ENCODE data around the gene MYNN. TPM values are rescaled to one million over a fixed set of nuclear protein-coding genes. Genes with fewer than 3 reads are reported as not detected.
"Not testable (repeated sequence)": the region's sequence is repeated elsewhere in the genome, so short reads cannot be mapped to it uniquely, and the experiment has no call there.

The MYNN gene
- 10 to 100 TPM; 15.1 to 24.9 (median 17.9) TPM for polyA plus RNA-seq

DNA sequence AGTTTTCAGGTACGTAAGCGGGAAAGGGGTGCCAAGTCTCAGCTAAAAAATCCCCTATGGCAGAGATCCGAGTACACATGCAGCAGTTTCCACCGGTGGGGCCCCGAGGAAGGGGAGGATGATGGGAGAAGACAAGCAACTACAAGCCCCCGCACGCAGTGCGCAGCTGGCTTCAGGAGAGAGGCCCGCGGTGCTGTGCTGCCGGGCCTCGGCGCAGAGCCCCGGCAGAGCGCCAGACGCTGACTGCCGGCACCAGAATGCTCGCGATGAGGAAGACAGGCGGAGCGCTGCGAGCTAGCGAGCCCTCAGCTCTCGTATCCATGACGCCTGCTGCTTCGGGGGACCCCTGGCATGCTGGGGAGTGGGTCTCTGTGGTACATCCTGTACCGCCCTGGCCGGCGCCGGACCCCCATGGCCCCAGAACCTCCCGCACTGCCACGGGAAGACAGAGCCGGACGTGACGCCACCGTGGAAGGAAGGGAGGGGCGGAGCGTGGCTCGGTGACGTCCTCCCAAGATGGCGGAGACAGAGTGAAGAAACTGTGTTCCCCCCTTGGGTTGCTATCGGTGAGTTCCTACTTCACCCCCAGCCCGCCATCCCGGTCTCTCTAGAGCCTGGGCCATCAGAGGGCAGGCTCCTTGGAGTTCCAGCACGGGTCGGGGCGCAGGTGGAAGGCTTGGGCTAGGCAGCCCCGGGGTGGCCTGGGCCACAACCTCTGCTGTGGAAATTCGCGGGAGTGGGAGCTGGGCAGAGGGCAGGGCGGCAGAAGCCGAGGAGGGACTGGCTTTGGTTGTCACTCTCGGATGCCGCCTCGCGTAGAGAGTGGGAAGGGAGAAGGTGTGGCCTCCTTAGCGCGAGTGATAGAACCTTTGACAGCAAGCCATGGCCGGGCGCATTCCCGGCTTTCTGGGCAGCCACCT lies at the start of gene MYNN:
TSS of gene MYNN (plus strand) at position 500 of the 920 bp plus-strand sequence. CDS start 900 bp downstream, outside the sequence.
- Mint-ChIP-seq H3K27ac (peak within 1 kb of the TSS; percentile 98 to 100 (median 100)), H3K4me3 (peak within 1 kb of the TSS; percentile 94 to 100 (median 99)), H3K36me3 (peaks cover 3 to 19% (median 4%) of the 10 kb centered on the region in 3 donors), H3K27me3 (ENCODE audit: low read depth in 3 of 3) (peaks cover 21 to 28% (median 25%) of the 10 kb centered on the region in 3 donors), H3K4me1 (peaks cover 36 to 64% of the 10 kb centered on the region in 2 donors), H3K9me3 (no peaks in the 10 kb centered on the region)
- DNase-seq, result peak; percentile 91 to 92 (median 92)

- H3K27me3 Mint-ChIP-seq (ENCODE audit: low read depth in 3 of 3), result peaks cover 6 to 18% (median 6%) of the 10 kb centered on the region in 3 donors
Observed at GRCh38 chr3:169731857-169732256, 41.3 kb upstream of the MYNN start.

DNA sequence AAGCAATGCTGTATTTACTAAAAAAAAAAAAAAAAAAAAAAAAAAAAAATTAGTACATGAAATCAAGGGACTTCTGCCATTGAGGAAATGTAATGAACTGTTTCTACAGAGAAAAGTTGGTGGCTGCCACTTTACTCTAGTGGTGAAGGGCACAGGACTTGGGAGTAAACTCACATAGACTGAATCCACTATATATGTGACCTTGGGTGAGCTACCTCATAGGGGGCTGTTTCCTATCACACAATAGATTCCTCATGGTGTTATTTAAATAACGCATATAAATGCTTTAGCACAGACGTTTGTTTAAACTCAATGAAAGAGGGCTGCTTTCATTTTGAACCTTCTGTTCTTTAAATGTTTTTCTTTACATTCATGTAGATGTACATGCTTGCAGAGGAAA lies 34.1 kb upstream of the MYNN start:
- H3K27ac Mint-ChIP-seq, result no peak overlapping the region
- peaks cover 5 to 22% (median 8%) of the 10 kb centered on the region in 6 donors for H3K9me3 Mint-ChIP-seq
- peaks cover 0 to 8% (median 4%) of the 10 kb centered on the region in 3 donors for H3K27me3 Mint-ChIP-seq (ENCODE audit: low read depth in 3 of 3)
- no peaks in the 10 kb centered on the region for H3K4me1 Mint-ChIP-seq
- no peak overlapping the region for H3K4me3 Mint-ChIP-seq
- H3K36me3 Mint-ChIP-seq, result no peaks in the 10 kb centered on the region
- no peak for DNase-seq

More at GRCh38 chr3:169731857-169732256, 41.3 kb upstream of the MYNN start:
- not testable (repeated sequence) for H3K4me1 Mint-ChIP-seq, H3K27ac Mint-ChIP-seq, H3K36me3 Mint-ChIP-seq, H3K4me3 Mint-ChIP-seq, DNase-seq
- peaks cover 16 to 42% (median 28%) of the 10 kb centered on the region in 6 donors for H3K9me3 Mint-ChIP-seq

DNA sequence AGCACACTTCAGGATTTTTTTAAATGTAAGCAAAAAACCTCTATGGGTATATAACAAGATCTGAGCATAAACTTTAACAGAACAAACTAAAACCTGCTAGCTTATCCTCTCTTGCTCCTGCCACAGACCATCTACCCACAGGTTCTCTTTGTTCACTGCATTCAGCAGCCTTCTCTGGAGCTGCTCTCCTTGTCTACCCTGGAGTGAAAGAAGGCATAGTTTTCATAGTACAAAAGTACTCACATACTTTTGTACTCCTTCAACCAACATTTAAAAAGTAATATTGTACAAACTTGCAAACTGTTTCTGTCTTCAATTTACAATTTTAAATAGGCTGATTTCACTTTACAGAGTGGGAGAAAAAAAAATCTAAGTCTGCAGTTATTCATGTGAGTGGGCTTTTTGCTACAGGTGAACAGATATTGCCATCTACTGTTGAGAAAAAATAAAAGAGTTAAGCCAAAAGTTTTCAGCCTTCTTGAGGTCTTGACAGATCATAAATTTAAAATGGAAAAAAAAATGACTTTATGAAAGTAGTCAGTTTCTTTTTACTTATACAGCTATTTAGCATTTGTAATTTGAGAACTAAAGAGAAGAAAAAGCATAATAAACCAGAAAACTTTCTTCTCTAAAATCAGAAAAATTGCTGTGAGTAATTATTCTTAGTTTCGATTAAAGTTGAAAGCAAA lies 28.7 kb upstream of the MYNN start:
- Mint-ChIP-seq H3K9me3 (no peaks in the 10 kb centered on the region), H3K27ac (no peak overlapping the region), H3K4me1 (no peaks in the 10 kb centered on the region), H3K36me3 (no peaks in the 10 kb centered on the region), H3K4me3 (no peak overlapping the region), H3K27me3 (ENCODE audit: low read depth in 3 of 3) (peaks cover 4 to 11% (median 5%) of the 10 kb centered on the region in 3 donors)
- DNase-seq, result no peak

GRCh38 chr3:169746924-169747323 lies 26.3 kb upstream of the MYNN start:
- H3K9me3 Mint-ChIP-seq, result no peaks in the 10 kb centered on the region
- peak overlapping the region in 1 of 6 donors; percentile 20 for H3K27ac Mint-ChIP-seq
- H3K27me3 Mint-ChIP-seq (ENCODE audit: low read depth in 3 of 3), result peaks cover 7 to 17% (median 7%) of the 10 kb centered on the region in 3 donors
- H3K4me1 Mint-ChIP-seq, result no peaks in the 10 kb centered on the region
- H3K4me3 Mint-ChIP-seq, result no peak overlapping the region
- no peak for DNase-seq
- no peaks in the 10 kb centered on the region for H3K36me3 Mint-ChIP-seq

DNA sequence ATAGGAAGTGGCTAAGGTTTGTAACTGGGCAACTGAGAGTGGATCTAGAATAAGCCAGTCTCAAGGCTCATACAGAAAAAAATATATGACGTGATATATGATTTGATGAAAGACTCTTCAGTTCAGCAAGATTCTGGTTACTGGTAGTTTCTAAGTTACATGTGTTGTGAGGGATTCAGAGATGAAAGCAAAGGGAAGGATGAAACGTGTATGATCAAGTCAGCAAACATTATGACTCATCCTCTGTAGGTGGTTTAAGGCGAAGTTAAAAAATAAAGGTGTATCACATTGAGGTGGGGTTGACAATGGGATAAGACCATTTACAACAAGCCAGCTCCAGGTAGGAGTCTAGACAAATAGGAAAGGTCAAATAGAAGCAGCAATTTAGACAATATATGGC lies 24.5 kb upstream of the MYNN start:
- Mint-ChIP-seq H3K27me3 (ENCODE audit: low read depth in 3 of 3) (peaks cover 7 to 20% (median 8%) of the 10 kb centered on the region in 3 donors), H3K4me3 (no peak overlapping the region), H3K36me3 (no peaks in the 10 kb centered on the region), H3K9me3 (no peaks in the 10 kb centered on the region), H3K27ac (no peak overlapping the region), H3K4me1 (no peaks in the 10 kb centered on the region)
- DNase-seq, result no peak

GRCh38 chr3:169750665-169751064 lies 22.5 kb upstream of the MYNN start:
- DNase-seq, result no peak
- Mint-ChIP-seq H3K36me3 (no peaks in the 10 kb centered on the region), H3K9me3 (no peaks in the 10 kb centered on the region), H3K4me3 (no peak overlapping the region), H3K27ac (no peak overlapping the region), H3K4me1 (no peaks in the 10 kb centered on the region), H3K27me3 (ENCODE audit: low read depth in 3 of 3) (peaks cover 9 to 24% (median 12%) of the 10 kb centered on the region in 3 donors)

DNA sequence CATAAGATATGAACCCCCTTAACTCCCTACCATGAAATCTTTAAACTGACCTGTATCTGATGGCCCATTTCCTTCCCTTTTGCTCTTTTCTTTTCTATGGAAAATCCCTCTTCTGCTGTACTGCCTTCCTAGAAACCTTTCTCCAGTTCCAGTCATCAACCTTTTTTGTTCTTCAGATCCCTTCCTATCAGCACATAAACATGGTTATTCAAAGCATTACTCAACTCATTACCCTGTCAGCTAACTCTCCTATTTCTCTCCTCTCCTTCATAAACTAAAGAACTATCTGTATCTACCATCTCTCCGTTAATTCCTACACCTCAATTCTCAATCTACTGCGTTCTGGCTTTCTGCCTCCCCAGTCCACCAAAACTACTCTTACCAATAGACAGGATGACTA lies 21.3 kb upstream of the MYNN start:
- no peaks in the 10 kb centered on the region for H3K36me3 Mint-ChIP-seq
- no peak overlapping the region for H3K4me3 Mint-ChIP-seq
- H3K27me3 Mint-ChIP-seq (ENCODE audit: low read depth in 3 of 3), result peaks cover 5 to 20% (median 15%) of the 10 kb centered on the region in 3 donors
- no peak for DNase-seq
- H3K27ac Mint-ChIP-seq, result no peak overlapping the region
- H3K9me3 Mint-ChIP-seq, result no peaks in the 10 kb centered on the region
- H3K4me1 Mint-ChIP-seq, result no peaks in the 10 kb centered on the region

DNA sequence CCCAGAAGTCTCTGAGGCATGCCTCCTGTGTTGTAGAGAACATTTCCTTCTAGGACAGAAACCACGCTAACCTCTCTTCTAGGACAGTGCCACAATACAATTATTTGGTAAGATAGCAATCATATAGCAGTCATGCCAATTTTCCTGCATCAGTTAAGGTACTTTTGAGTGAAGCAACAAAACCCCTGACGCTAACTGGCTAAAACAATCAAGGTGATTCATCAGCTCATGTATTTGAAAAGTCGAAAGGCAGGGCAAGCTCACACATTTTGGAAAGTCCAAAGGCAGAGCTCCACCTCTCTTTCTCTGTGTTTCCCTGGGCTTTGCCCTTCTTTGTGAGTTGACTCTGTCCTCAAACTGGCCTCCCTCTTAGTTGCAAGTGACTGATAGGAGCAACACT lies 18.5 kb upstream of the MYNN start:
- no peak for DNase-seq
- H3K9me3 Mint-ChIP-seq, result no peaks in the 10 kb centered on the region
- no peaks in the 10 kb centered on the region for H3K36me3 Mint-ChIP-seq
- no peak overlapping the region for H3K27ac Mint-ChIP-seq
- no peak overlapping the region for H3K4me3 Mint-ChIP-seq
- peaks cover 7 to 12% (median 10%) of the 10 kb centered on the region in 3 donors for H3K27me3 Mint-ChIP-seq (ENCODE audit: low read depth in 3 of 3)
- H3K4me1 Mint-ChIP-seq, result peaks cover 11 to 12% of the 10 kb centered on the region in 2 donors

DNA sequence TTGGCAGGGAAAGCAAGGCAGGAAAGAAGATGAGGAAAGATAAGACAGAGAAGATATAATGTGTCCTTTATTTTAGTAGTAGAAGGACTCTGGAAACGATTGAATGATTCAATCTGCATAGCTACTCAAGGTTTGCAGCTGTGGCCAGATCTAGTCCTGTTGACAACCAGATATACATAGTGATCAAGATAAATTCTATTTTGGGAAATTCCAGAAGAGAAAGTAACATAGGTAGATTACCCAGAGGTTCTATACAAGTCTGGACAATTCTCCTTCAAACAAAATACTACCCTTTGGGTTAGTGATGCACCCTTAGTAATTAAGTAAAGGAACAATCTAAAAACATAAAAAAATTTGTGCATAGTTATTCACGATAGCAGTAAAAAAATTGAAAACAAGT lies 17.7 kb upstream of the MYNN start:
- Mint-ChIP-seq H3K4me3 (no peak overlapping the region), H3K9me3 (no peaks in the 10 kb centered on the region), H3K27ac (no peak overlapping the region), H3K36me3 (no peaks in the 10 kb centered on the region), H3K4me1 (peaks cover 12% of the 10 kb centered on the region in 2 donors), H3K27me3 (ENCODE audit: low read depth in 3 of 3) (peaks cover 5 to 12% (median 10%) of the 10 kb centered on the region in 3 donors)
- DNase-seq, result no peak

GRCh38 chr3:169758359-169758994 lies 14.7 kb upstream of the MYNN start:
- Mint-ChIP-seq H3K27ac (peak overlapping the region in 1 of 6 donors; percentile 9), H3K4me1 (peaks cover 18 to 21% of the 10 kb centered on the region in 2 donors), H3K27me3 (ENCODE audit: low read depth in 3 of 3) (peaks cover 3 to 7% (median 3%) of the 10 kb centered on the region in 3 donors), H3K36me3 (no peaks in the 10 kb centered on the region), H3K9me3 (no peaks in the 10 kb centered on the region), H3K4me3 (no peak overlapping the region)
- no peak for DNase-seq

DNA sequence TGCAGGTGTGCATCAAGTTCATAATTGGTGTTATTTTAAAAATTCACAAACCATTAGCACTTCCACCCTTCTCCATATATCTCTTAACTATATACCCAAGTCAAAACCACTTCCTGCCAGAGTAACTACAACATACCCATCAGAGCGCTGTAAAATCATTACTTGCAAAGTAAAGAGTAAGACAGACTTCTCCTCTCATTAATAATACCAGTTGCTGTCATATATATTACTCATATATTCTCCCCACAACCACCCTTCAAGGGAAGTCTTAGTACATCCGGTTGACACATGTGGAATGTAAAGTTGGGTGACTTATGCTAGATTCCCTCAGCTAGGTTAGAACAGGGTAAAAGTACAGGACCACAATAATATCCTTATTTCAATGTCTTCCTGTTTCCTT lies 13.9 kb upstream of the MYNN start:
- Mint-ChIP-seq H3K36me3 (no peaks in the 10 kb centered on the region), H3K27me3 (ENCODE audit: low read depth in 3 of 3) (peaks cover 5 to 12% (median 6%) of the 10 kb centered on the region in 3 donors), H3K4me3 (peak overlapping the region in 3 of 5 donors; percentile 9 to 25 (median 14)), H3K4me1 (peaks cover 26 to 29% of the 10 kb centered on the region in 2 donors), H3K9me3 (no peaks in the 10 kb centered on the region), H3K27ac (peak overlapping the region; percentile 41 to 76 (median 63))
- DNase-seq, result peak in 1 of 3 donors; percentile 11

GRCh38 chr3:169760479-169760878 lies 12.7 kb upstream of the MYNN start:
- no peaks in the 10 kb centered on the region for H3K9me3 Mint-ChIP-seq
- peaks cover 8 to 15% (median 10%) of the 10 kb centered on the region in 3 donors for H3K27me3 Mint-ChIP-seq (ENCODE audit: low read depth in 3 of 3)
- no peak overlapping the region for H3K4me3 Mint-ChIP-seq
- DNase-seq, result no peak
- no peak overlapping the region for H3K27ac Mint-ChIP-seq
- peaks cover 34 to 38% of the 10 kb centered on the region in 2 donors for H3K4me1 Mint-ChIP-seq
- H3K36me3 Mint-ChIP-seq, result no peaks in the 10 kb centered on the region
